VCaP (cell line): ENCODE measurements around the gene NXN.
"Not testable (repeated sequence)": the region's sequence is repeated elsewhere in the genome, so short reads cannot be mapped to it uniquely, and the experiment has no call there.

ENCODE experiments used
- H3K27ac ChIP-seq: fragments of 450-650 bp; 2 replicates; pipeline ENCODE4 v1.5.1; 2017
- TF ChIP-seq, protein P1 (sequence below): fragments of 450-650 bp; conservative IDR thresholded peaks from 2 replicates; pipeline ENCODE4 v1.5.1; 2017; ENCODE audit warnings: mild to moderate bottlenecking, moderate library complexity

The NXN gene

GRCh38 chr17:1000597-1001461, 21.3 kb upstream of the NXN start:
- TF ChIP-seq, protein P1, sequence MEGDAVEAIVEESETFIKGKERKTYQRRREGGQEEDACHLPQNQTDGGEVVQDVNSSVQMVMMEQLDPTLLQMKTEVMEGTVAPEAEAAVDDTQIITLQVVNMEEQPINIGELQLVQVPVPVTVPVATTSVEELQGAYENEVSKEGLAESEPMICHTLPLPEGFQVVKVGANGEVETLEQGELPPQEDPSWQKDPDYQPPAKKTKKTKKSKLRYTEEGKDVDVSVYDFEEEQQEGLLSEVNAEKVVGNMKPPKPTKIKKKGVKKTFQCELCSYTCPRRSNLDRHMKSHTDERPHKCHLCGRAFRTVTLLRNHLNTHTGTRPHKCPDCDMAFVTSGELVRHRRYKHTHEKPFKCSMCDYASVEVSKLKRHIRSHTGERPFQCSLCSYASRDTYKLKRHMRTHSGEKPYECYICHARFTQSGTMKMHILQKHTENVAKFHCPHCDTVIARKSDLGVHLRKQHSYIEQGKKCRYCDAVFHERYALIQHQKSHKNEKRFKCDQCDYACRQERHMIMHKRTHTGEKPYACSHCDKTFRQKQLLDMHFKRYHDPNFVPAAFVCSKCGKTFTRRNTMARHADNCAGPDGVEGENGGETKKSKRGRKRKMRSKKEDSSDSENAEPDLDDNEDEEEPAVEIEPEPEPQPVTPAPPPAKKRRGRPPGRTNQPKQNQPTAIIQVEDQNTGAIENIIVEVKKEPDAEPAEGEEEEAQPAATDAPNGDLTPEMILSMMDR: no peak
- peak overlapping the region; percentile 100 for H3K27ac ChIP-seq

GRCh38 chr17:998111-998510, 18.5 kb upstream of the NXN start:
- TF ChIP-seq, protein P1: no peak

DNA sequence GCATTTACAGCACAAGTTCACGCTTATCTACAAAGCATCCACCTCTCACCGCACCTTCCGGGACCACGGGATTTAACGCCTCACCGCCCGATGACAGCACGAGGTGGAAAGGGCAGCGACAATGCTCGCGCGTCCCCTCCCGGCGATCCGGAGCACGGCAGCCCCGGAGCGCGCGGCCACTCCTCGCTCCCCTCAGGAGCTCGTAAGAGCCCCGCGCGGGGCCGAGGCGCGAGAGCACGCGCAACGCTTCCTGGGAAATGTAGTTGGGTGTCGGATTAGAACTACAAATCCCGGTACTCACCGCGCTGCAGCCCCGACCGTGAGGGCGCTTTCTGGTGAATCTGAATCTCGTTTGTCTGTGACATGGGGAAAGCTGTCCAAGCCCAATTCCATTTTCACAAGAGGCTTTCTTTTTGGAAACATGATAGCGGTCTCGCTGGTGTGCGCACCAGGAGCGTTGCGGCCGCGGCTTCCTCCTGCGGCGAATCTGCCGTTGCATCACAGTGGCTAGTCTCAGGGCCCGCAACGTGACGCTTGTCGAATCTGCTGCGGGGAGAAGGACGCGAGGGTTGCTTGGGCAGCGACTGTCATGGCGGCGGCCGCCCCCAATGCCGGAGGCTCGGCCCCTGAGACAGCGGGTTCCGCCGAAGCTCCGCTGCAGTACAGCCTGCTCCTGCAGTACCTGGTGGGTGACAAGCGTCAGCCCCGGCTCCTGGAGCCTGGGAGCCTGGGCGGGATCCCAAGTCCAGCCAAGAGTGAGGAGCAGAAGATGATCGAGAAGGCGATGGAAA, 17.2 kb upstream of the NXN start, which contains the start of gene TIMM22:
Gene TIMM22, plus strand, starts transcription at position 576 of the 791 bp plus-strand sequence. Its CDS starts 14 bp downstream, at position 590.
- peak within 1 kb of the TSS; percentile 95 for H3K27ac ChIP-seq
- TF ChIP-seq, protein P1: peak; percentile 99

More at GRCh38 chr17:998111-998510, 18.5 kb upstream of the NXN start:
- peak overlapping the region; percentile 95; the same call in 1 of the 2 replicates for H3K27ac ChIP-seq

DNA sequence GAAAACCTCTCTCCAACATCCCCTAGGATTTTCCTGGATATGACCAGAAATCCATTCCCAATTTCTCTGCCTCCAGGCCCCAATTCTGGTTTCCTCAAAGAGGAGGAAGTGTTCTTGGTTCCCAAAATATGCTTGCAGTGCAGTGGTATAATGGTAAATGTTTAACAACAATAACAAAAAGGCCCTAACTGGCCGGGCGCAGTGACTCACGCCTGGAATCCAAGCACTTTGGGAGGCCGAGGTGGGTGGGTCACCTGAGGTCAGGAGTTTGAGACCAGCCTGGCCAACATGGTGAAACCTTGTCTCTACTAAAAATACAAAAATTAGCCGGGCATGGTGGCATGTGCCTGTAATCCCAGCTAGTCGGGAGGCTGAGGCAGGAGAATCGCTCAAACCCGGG, 15.7 kb upstream of the NXN start:
- not testable (repeated sequence) for H3K27ac ChIP-seq

DNA sequence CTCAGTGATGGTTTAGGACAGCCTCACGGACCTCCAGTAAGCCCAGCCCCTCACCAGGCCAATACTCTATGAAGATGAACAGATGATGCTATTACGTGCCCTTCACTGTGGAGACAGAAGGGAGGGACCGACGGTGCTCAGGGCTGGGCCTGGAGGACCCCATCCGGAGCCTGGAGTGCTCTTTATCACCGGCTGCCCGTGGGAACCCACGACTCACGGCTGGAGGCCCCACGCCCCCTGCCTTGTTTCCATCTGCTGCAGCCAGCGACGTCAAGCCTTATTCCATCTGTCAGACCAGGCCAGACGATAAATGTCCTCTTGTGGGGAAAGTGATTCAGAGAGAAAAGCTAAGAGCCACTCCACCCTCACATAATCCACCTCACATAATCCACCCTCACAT, 13.4 kb upstream of the NXN start:
- no peak overlapping the region for H3K27ac ChIP-seq
- TF ChIP-seq, protein P1: no peak

- H3K27ac ChIP-seq: no peak overlapping the region
- TF ChIP-seq, protein P1: no peak
Observed at GRCh38 chr17:988561-988960, 9.0 kb upstream of the NXN start.

GRCh38 chr17:987931-988330, 8.4 kb upstream of the NXN start:
- H3K27ac ChIP-seq: no peak overlapping the region
- TF ChIP-seq, protein P1: no peak
